Sigmoid colon (tissue), 7 donors: ENCODE measurements around the gene CYP2C19. TPM values are rescaled to one million over a fixed set of nuclear protein-coding genes. Genes with fewer than 3 reads are reported as not detected.

Experiments
- DNase-seq: peaks from one replicate; pipeline ENCODE4 v3.0.0-alpha.2; 2019
- H3K27ac ChIP-seq, 4 donors: fragments of 200-600 bp; sonication (generic); one replicate each; pipeline ENCODE4 v1.5.1; 2016 to 2019; ENCODE audit warnings: mild to moderate bottlenecking in 1 of 4
- H3K27me3 ChIP-seq, 3 donors: fragments of 200-600 bp; sonication (generic); one replicate each; pipeline ENCODE4 v1.5.1; 2019; ENCODE audit warnings: mild to moderate bottlenecking in 1 of 3
- H3K36me3 ChIP-seq, 4 donors: fragments of 200-600 bp; sonication (generic); one replicate each; pipeline ENCODE4 v1.5.1; 2016 to 2019
- H3K4me1 ChIP-seq, 4 donors: fragments of 200-600 bp; sonication (generic); one replicate each; pipeline ENCODE4 v1.5.1; 2017 to 2019
- H3K4me3 ChIP-seq, 4 donors: fragments of 200-600 bp; sonication (generic); one replicate each; pipeline ENCODE4 v1.5.1; 2017 to 2019; ENCODE audit warnings: mild to moderate bottlenecking in 2 of 4, moderate library complexity in 1 of 4
- H3K9me3 ChIP-seq, 4 donors: fragments of 200-600 bp in 3 of 4; sonication (generic) in 3 of 4; one replicate each; pipeline versions ENCODE4 v1.5.1 to v1.6.1; 2013 to 2019
- CTCF ChIP-seq, 4 experiments: fragments of 450-650 bp in 3 of 4; fragments of 200-600 bp in 1 of 4; IDR thresholded peaks; one replicate each; pipeline ENCODE4 v1.5.1; 2016 to 2019; ENCODE audit warnings: antibody characterized with exemption in 4 of 4, mild to moderate bottlenecking in 3 of 4, moderate library complexity in 2 of 4
- EP300 ChIP-seq, 4 donors: sonication (generic); formaldehyde crosslinking; IDR thresholded peaks; one replicate each; pipeline ENCODE4 v1.6.1; 2017; ENCODE audit warnings: antibody characterized with exemption in 4 of 4
- POLR2A ChIP-seq, 2 donors: fragments of 450-650 bp; IDR thresholded peaks; one replicate each; pipeline ENCODE4 v1.6.1; 2016; ENCODE audit warnings: antibody characterized with exemption in 2 of 2, mild to moderate bottlenecking in 2 of 2, moderate library complexity in 2 of 2
- POLR2AphosphoS5 ChIP-seq, 4 donors: sonication (generic); formaldehyde crosslinking; IDR thresholded peaks; one replicate each; pipeline ENCODE4 v1.6.1; 2017; ENCODE audit warnings: antibody characterized with exemption in 4 of 4
- whole genome bisulfite sequencing, 2 donors: extraction: QIAGEN DNeasy Blood & Tissue Kit; methylation state at CpG; one replicate each; pipeline ENCODE4 v1.1.7; 2013; 5-methylcytosine and 5-hydroxymethylcytosine counted together
- intact Hi-C: fragments of 100-400 bp; cut with DNase I; formaldehyde crosslinking; loops from one replicate; pipeline ENCODE4 v1.15.1; 2023
- polyA plus RNA-seq, 3 donors: library from polyadenylated mRNA; stranded (reverse); fragments of 200-250 nt; gene quantifications; one replicate each; pipeline ENCODE4 v1.2.3, GENCODE V29; 2013
- total RNA-seq, 4 donors: library from RNA; depleted of rRNA; stranded (reverse); fragments of >200 nt; gene quantifications; one replicate each; pipeline ENCODE4 v1.1.0, GENCODE V29; 2016
- donor health status: healthy with polysubstance abuse.
- donor health status: Bipolar disorder and iron deficiency.
- donor health status: healthy.

CYP2C19 gene
- total and polyA plus RNA-seq, 7 donors: 0.19 TPM; not detected in 6

GRCh38 chr10:94850766-94851165, 88.3 kb downstream of the CYP2C19 start:
- Histone ChIP-seq H3K4me1 (no peaks in the 10 kb centered on the region), H3K36me3 (no peaks in the 10 kb centered on the region), H3K27me3 (no peaks in the 10 kb centered on the region), H3K4me3 (no peak overlapping the region), H3K27ac (no peak overlapping the region), H3K9me3 (no peaks in the 10 kb centered on the region)
- intact Hi-C loops: no loop called here
- WGBS, 2 donors: 15 to 20% methylated on average over 1 of the region's 1 CpG
- no peak for DNase-seq
- TF ChIP-seq POLR2A (IDR thresholded peaks at IDR 0.05) (no peak), EP300 (IDR thresholded peaks at IDR 0.05) (no peak), CTCF (IDR thresholded peaks at IDR 0.05) (no peak), POLR2AphosphoS5 (IDR thresholded peaks at IDR 0.05) (no peak)

GRCh38 chr10:94851263-94851662, 88.8 kb downstream of the CYP2C19 start:
- no peaks in the 10 kb centered on the region for H3K36me3 ChIP-seq
- no peak overlapping the region for H3K4me3 ChIP-seq
- DNase-seq: no peak
- H3K27ac ChIP-seq: no peak overlapping the region
- TF ChIP-seq CTCF (IDR thresholded peaks at IDR 0.05) (no peak), POLR2A (IDR thresholded peaks at IDR 0.05) (no peak), POLR2AphosphoS5 (IDR thresholded peaks at IDR 0.05) (no peak), EP300 (IDR thresholded peaks at IDR 0.05) (no peak)
- intact Hi-C loops: no loop called here
- H3K4me1 ChIP-seq: no peaks in the 10 kb centered on the region
- H3K27me3 ChIP-seq: no peaks in the 10 kb centered on the region
- no peaks in the 10 kb centered on the region for H3K9me3 ChIP-seq

- no peak for DNase-seq
- Histone ChIP-seq H3K4me3 (no peak overlapping the region), H3K36me3 (no peaks in the 10 kb centered on the region), H3K27ac (no peak overlapping the region), H3K27me3 (no peaks in the 10 kb centered on the region), H3K4me1 (no peaks in the 10 kb centered on the region), H3K9me3 (no peaks in the 10 kb centered on the region)
- WGBS, 2 donors: 88 to 93% methylated on average over 3 of the region's 3 CpGs
- TF ChIP-seq EP300 (IDR thresholded peaks at IDR 0.05) (no peak), CTCF (IDR thresholded peaks at IDR 0.05) (no peak), POLR2A (IDR thresholded peaks at IDR 0.05) (no peak), POLR2AphosphoS5 (IDR thresholded peaks at IDR 0.05) (no peak)
- intact Hi-C loops: no loop called here
These were observed 90.0 kb downstream of the CYP2C19 start for GRCh38 chr10:94852438-94852837.

- H3K9me3 ChIP-seq: no peaks in the 10 kb centered on the region
- no peaks in the 10 kb centered on the region for H3K4me1 ChIP-seq
- DNase-seq: no peak
- H3K4me3 ChIP-seq: no peak overlapping the region
- no peaks in the 10 kb centered on the region for H3K27me3 ChIP-seq
- H3K27ac ChIP-seq: no peak overlapping the region
- no peaks in the 10 kb centered on the region for H3K36me3 ChIP-seq
- WGBS, 2 donors: 76 to 77% methylated on average over 1 of the region's 1 CpG
- TF ChIP-seq POLR2AphosphoS5 (IDR thresholded peaks at IDR 0.05) (no peak), EP300 (IDR thresholded peaks at IDR 0.05) (no peak), POLR2A (IDR thresholded peaks at IDR 0.05) (no peak), CTCF (IDR thresholded peaks at IDR 0.05) (no peak)
- intact Hi-C loops: no loop called here
These were observed 90.6 kb downstream of the CYP2C19 start for GRCh38 chr10:94853065-94853464.

- Histone ChIP-seq H3K4me3 (no peak overlapping the region), H3K36me3 (no peaks in the 10 kb centered on the region), H3K27ac (no peak overlapping the region), H3K27me3 (no peaks in the 10 kb centered on the region), H3K4me1 (no peaks in the 10 kb centered on the region), H3K9me3 (no peaks in the 10 kb centered on the region)
- TF ChIP-seq POLR2AphosphoS5 (IDR thresholded peaks at IDR 0.05) (no peak), EP300 (IDR thresholded peaks at IDR 0.05) (no peak), POLR2A (IDR thresholded peaks at IDR 0.05) (no peak)
- DNase-seq: no peak
- intact Hi-C loops: no loop called here
- WGBS, 2 donors: 46 to 63% methylated on average over 4 of the region's 4 CpGs
These were observed 95.5 kb downstream of the CYP2C19 start for GRCh38 chr10:94858005-94858404.
